Neural progenitor cell (in vitro differentiated cells): ENCODE data around the gene AGK. TPM values are rescaled to one million over a fixed set of nuclear protein-coding genes. Genes with fewer than 3 reads are reported as not detected.

Experiments
- DNase-seq: peaks from one replicate; pipeline ENCODE4 v3.0.0-alpha.2; 2016; ENCODE audit warnings: low spot score
- H2AFZ ChIP-seq: fragments of 200-600 bp; sonication (generic); replicated peaks from 2 replicates; pipeline ENCODE4 v1.6.1; 2016; ENCODE audit warnings: antibody characterized with exemption
- H3F3A ChIP-seq: fragments of 200-600 bp; sonication (generic); 2 replicates; pipeline ENCODE4 v1.6.1; 2016; ENCODE audit warnings: antibody characterized with exemption, low read depth
- H3K27ac ChIP-seq: fragments of 200-600 bp; sonication (generic); 2 replicates; pipeline ENCODE4 v1.5.1; 2016; ENCODE audit warnings: mild to moderate bottlenecking
- H3K27me3 ChIP-seq: fragments of 200-600 bp; sonication (generic); 2 replicates; pipeline ENCODE4 v1.6.1; 2016; ENCODE audit warnings: mild to moderate bottlenecking, moderate library complexity
- H3K36me3 ChIP-seq: fragments of 200-600 bp; sonication (generic); 2 replicates; pipeline ENCODE4 v1.5.1; 2016
- H3K4me1 ChIP-seq: fragments of 200-600 bp; sonication (generic); 2 replicates; pipeline ENCODE4 v1.6.1; 2016; ENCODE audit warnings: mixed run types
- H3K4me2 ChIP-seq: fragments of 200-600 bp; sonication (generic); 2 replicates; pipeline ENCODE4 v1.6.1; 2016
- H3K4me3 ChIP-seq: fragments of 200-600 bp; sonication (generic); 2 replicates; pipeline ENCODE4 v1.5.1; 2016
- H3K79me2 ChIP-seq: fragments of 200-600 bp; sonication (generic); 2 replicates; pipeline ENCODE4 v1.6.1; 2016; ENCODE audit warnings: low read depth
- H3K9ac ChIP-seq: fragments of 200-600 bp; sonication (generic); 2 replicates; pipeline ENCODE4 v1.6.1; 2016
- H3K9me3 ChIP-seq: fragments of 200-600 bp; sonication (generic); 2 replicates; pipeline ENCODE4 v1.5.1; 2016; ENCODE audit warnings: low read depth
- H4K20me1 ChIP-seq: fragments of 200-600 bp; sonication (generic); 2 replicates; pipeline ENCODE4 v1.6.1; 2016; ENCODE audit warnings: low read depth
- H3K27ac Mint-ChIP-seq: 3 replicates; pipeline ENCODE4 v1.8.0; 2021; ENCODE audit warnings: mixed read lengths
- H3K27me3 Mint-ChIP-seq: 2 replicates; pipeline ENCODE4 v1.8.0; 2022; ENCODE audit warnings: low read depth, mild to moderate bottlenecking, inconsistent platforms, moderate library complexity, mixed read lengths; ENCODE audit not compliant: insufficient read depth
- H3K36me3 Mint-ChIP-seq: 3 replicates; pipeline ENCODE4 v1.8.0; 2021; ENCODE audit warnings: mixed read lengths
- H3K4me1 Mint-ChIP-seq: 3 replicates; pipeline ENCODE4 v1.8.0; 2021; ENCODE audit warnings: mixed read lengths
- H3K4me3 Mint-ChIP-seq: 3 replicates; pipeline ENCODE4 v1.8.0; 2021; ENCODE audit warnings: mild to moderate bottlenecking, moderate library complexity, mixed read lengths
- H3K9me3 Mint-ChIP-seq: 3 replicates; pipeline ENCODE4 v1.8.0; 2020; ENCODE audit warnings: mixed read lengths
- EZH2 ChIP-seq: fragments of 200-600 bp; sonication (generic); IDR thresholded peaks from 2 replicates; pipeline ENCODE4 v1.6.1; 2017; ENCODE audit warnings: antibody characterized with exemption, mild to moderate bottlenecking, moderate library complexity
- EZH2phosphoT487 ChIP-seq: fragments of 200-600 bp; sonication (generic); IDR thresholded peaks from 2 replicates; pipeline ENCODE4 v1.6.1; 2017; ENCODE audit warnings: antibody characterized with exemption
- total RNA-seq: library from RNA; depleted of rRNA; stranded (reverse); fragments of >200 nt; gene quantifications from 2 replicates; pipeline ENCODE4 v1.2.3, GENCODE V29; 2015; ENCODE audit warnings: low replicate concordance
- TF ChIP-seq, protein P1 (sequence below): fragments of 200-600 bp; sonication (generic); IDR thresholded peaks from 2 replicates; pipeline ENCODE4 v1.5.1; 2017; ENCODE audit warnings: antibody characterized with exemption, mild to moderate bottlenecking

Gene AGK
- total RNA-seq, 1 donor from 2014 or later = 42.6 TPM

DNA sequence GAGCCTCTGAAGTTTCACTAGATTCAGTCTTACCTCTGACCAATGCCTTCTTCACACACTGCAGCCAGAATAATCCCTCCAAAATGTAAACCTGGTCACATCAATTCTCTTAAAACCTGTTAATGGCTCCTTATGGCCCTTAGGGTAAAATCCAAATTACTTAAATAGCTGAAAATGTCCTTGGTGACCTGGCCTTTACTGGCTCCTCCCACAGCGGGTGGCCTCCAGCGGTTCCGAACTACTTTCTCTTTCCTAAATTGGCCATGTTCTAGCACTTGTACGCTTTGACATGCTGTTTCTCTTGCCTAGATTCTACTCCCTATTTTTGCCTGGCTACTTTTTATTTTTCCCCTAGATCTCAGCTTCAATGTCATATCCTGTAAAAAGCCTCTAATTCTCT, 36.1 kb downstream of the AGK start:
- TF ChIP-seq EZH2 (no peak), EZH2phosphoT487 (no peak)
- TF ChIP-seq, protein P1, sequence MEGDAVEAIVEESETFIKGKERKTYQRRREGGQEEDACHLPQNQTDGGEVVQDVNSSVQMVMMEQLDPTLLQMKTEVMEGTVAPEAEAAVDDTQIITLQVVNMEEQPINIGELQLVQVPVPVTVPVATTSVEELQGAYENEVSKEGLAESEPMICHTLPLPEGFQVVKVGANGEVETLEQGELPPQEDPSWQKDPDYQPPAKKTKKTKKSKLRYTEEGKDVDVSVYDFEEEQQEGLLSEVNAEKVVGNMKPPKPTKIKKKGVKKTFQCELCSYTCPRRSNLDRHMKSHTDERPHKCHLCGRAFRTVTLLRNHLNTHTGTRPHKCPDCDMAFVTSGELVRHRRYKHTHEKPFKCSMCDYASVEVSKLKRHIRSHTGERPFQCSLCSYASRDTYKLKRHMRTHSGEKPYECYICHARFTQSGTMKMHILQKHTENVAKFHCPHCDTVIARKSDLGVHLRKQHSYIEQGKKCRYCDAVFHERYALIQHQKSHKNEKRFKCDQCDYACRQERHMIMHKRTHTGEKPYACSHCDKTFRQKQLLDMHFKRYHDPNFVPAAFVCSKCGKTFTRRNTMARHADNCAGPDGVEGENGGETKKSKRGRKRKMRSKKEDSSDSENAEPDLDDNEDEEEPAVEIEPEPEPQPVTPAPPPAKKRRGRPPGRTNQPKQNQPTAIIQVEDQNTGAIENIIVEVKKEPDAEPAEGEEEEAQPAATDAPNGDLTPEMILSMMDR = no peak
- no peak overlapping the region for H3K4me3 ChIP-seq
- H3F3A ChIP-seq = no peaks in the 10 kb centered on the region
- no peak overlapping the region for H3K27ac Mint-ChIP-seq
- DNase-seq = no peak
- H3K27ac ChIP-seq = no peak overlapping the region
- no peaks in the 10 kb centered on the region for H3K27me3 ChIP-seq
- no peak overlapping the region for H3K4me3 Mint-ChIP-seq
- H3K36me3 ChIP-seq = no peaks in the 10 kb centered on the region
- peaks cover 26% of the 10 kb centered on the region for H3K36me3 Mint-ChIP-seq
- H4K20me1 ChIP-seq = no peaks in the 10 kb centered on the region
- no peaks in the 10 kb centered on the region for H3K79me2 ChIP-seq
- H3K9me3 Mint-ChIP-seq = no peaks in the 10 kb centered on the region
- peaks cover 6% of the 10 kb centered on the region for H3K4me1 Mint-ChIP-seq
- H3K9ac ChIP-seq = no peak overlapping the region
- H2AFZ ChIP-seq = no peak overlapping the region
- no peak overlapping the region for H3K4me2 ChIP-seq
- H3K27me3 Mint-ChIP-seq = no peaks in the 10 kb centered on the region
- H3K4me1 ChIP-seq = no peaks in the 10 kb centered on the region
- no peaks in the 10 kb centered on the region for H3K9me3 ChIP-seq

DNA sequence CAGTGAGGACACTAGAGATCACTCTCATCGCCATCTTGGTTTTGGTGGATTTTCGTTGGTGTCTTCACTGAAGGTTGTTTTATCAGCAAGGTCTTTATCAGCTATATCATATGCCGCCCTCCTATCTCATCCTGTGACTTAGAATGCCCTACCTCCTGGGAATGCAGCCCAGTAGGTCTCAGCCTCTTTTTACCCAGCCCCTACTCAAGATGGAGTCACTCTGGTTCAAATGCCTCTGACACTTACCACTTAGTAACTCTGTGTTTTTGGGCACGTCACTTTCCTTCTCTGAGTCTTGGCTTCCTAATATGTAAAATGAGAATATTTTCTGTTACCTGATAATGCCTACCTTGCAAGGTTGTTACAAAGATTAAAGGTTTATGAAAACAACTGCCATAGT, 37.7 kb downstream of the AGK start:
- no peak overlapping the region for H3K4me3 Mint-ChIP-seq
- no peaks in the 10 kb centered on the region for H3K79me2 ChIP-seq
- no peak overlapping the region for H3K27ac ChIP-seq
- no peak overlapping the region for H3K27ac Mint-ChIP-seq
- no peaks in the 10 kb centered on the region for H3K9me3 ChIP-seq
- no peak overlapping the region for H3K9ac ChIP-seq
- no peak overlapping the region for H3K4me2 ChIP-seq
- no peaks in the 10 kb centered on the region for H3K9me3 Mint-ChIP-seq
- no peak overlapping the region for H2AFZ ChIP-seq
- H3K4me1 Mint-ChIP-seq = peaks cover 6% of the 10 kb centered on the region
- no peak overlapping the region for H3K4me3 ChIP-seq
- no peak for DNase-seq
- H3K36me3 ChIP-seq = no peaks in the 10 kb centered on the region
- H3K27me3 Mint-ChIP-seq = no peaks in the 10 kb centered on the region
- peaks cover 23% of the 10 kb centered on the region for H3K36me3 Mint-ChIP-seq
- TF ChIP-seq EZH2phosphoT487 (no peak), EZH2 (no peak)
- TF ChIP-seq, protein P1 = no peak
- H3F3A ChIP-seq = no peaks in the 10 kb centered on the region
- no peaks in the 10 kb centered on the region for H4K20me1 ChIP-seq
- no peaks in the 10 kb centered on the region for H3K27me3 ChIP-seq
- H3K4me1 ChIP-seq = no peaks in the 10 kb centered on the region

DNA sequence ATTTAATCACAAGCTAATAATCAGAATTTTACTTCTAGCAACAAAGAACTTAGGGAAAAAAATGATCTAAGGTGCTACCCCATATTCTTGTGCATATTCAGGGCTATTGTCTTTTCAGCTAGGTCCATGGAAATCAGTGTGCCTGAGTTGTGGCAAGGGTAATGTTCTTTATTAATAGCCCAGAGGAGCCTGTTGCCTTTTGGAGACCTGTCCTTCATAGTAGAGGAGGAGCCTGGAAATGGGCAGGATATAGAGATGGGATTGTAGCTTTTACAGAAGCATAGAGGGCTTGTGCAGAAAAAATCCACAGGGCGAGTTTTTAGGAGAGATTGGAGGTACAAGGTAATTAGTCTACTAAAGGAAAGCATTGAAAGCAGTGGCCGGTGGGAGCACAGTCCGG, 38.9 kb downstream of the AGK start:
- H3K9me3 ChIP-seq = no peaks in the 10 kb centered on the region
- no peak for DNase-seq
- Mint-ChIP-seq H3K9me3 (no peaks in the 10 kb centered on the region), H3K27me3 (no peaks in the 10 kb centered on the region), H3K4me1 (peaks cover 3% of the 10 kb centered on the region), H3K4me3 (no peak overlapping the region), H3K36me3 (peaks cover 23% of the 10 kb centered on the region), H3K27ac (no peak overlapping the region)
- H3K4me3 ChIP-seq = no peak overlapping the region
- no peaks in the 10 kb centered on the region for H3K27me3 ChIP-seq
- H3F3A ChIP-seq = no peaks in the 10 kb centered on the region
- H3K79me2 ChIP-seq = no peaks in the 10 kb centered on the region
- H3K9ac ChIP-seq = no peak overlapping the region
- no peak overlapping the region for H2AFZ ChIP-seq
- H3K4me1 ChIP-seq = no peaks in the 10 kb centered on the region
- TF ChIP-seq, protein P1 = no peak
- TF ChIP-seq EZH2 = no peak
- TF ChIP-seq EZH2phosphoT487 = no peak
- no peaks in the 10 kb centered on the region for H3K36me3 ChIP-seq
- H3K27ac ChIP-seq = no peak overlapping the region
- no peak overlapping the region for H3K4me2 ChIP-seq
- H4K20me1 ChIP-seq = no peaks in the 10 kb centered on the region
